Activated naive CD8-positive, alpha-beta T cell treated with anti-CD3 and anti-CD28 coated beads, Interleukin-2, amount 50 U/mL, for 16 hours (primary cell): ENCODE measurements around the gene ZNF417.
"Not testable (repeated sequence)": the region's sequence is repeated elsewhere in the genome, so short reads cannot be mapped to it uniquely, and the experiment has no call there.

ENCODE experiments used
- DNase-seq: peaks from one replicate; pipeline ENCODE4 v3.0.0-alpha.2; 2020; ENCODE audit warnings: low read depth, low spot score

Gene ZNF417

DNA sequence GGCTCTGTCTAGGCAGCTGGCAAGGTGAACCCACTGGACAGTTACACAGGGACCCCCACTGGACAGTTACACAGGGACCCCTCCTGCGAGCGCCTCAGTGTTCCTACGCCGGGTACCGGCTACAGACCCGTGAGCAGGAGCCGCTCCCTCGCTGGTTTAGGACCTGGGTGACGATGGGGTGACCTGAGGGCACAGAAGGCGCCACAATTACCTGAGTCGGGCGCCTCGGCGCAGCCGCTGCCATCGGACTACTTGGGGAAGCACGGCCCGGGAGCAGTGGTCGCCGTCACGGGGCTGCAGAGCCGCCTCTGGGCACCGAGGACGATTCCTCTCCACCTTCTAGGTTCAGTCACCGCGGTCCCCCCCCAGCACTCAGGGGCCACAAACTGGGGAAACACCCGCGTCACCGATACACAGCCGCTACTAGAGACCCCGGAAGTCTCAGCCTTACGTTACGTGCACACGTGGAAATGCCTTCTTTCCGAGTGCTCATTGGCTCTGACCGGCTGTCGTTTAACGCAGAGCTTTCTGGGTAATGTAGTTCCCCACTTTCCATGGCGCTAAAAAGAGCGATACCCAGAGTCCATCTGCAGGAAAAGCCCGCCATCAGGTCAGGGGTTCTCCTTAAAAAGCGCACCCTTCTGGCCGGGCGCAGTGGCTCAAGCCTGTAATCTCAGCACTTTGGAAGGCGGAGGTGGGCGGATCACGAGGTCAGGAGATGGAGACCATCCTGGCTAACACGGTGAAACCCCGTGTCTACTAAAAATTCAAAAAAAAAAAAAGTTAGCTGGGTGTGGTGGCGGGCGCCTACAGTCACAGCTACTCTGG lies at the start of gene ZNF417:
Gene ZNF417, minus strand, starts transcription at position 425 of the 828 bp plus-strand sequence. Its CDS starts 181 bp downstream, at position 244.
- peak; percentile 72 for DNase-seq

DNA sequence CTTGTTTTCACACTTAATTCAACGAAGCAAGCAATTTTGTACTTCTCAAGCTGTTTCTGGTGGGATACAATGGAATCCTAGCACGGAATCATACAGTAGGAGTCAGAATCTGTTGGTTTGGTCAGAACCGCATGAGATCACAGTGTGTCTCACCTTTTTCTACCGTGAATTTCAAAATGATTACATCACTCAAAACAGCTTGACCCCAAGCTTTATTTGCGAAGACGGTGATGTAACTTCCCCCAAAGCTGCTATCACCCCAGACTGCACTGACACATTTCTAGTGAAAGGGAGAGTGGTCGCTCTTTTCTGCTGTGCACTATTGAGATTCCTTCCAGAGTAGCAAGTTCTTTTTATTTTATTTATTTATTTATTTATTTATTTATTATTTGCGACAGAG lies 48.4 kb upstream of the ZNF417 start:
- no peak for DNase-seq

DNA sequence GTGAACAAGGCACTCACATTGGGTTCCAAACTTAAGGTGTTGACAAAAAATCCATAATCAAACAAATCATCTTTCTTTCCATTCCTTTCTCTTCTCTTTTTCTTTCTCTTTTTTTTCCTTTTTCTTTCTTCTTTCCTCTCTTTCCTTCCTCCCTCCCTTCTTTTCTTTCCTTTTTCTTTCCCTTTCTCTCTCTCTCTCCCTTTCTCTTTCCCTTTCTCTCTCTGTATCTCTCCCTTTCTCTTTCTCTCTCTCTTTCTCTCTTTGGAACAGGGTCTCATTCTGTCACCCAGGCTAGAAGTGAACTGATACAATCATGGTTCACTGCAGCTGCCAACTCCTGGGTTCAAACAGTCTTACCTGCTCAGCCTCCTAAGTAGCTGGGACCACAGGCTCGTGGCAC lies 45.4 kb upstream of the ZNF417 start:
- no peak for DNase-seq

DNA sequence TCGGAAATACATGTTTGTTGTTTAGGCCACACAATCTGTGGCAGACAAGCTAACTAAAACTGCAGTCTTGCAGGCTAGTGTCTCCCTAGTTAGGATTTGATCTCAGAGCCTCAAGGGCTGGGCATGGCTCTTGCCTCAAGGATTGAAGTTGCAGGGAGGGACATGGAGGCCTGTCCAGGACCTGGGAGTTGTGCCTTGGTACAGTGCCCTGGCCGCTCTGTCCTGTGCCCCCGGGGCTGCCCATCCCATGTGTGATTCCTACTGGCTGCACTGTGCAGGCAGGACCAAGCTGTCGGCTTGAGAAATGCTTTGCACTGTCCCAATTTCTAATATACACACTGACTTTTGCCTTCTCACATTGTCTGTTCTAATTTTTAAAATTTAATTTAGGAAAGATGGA lies 38.6 kb upstream of the ZNF417 start:
- no peak for DNase-seq

DNA sequence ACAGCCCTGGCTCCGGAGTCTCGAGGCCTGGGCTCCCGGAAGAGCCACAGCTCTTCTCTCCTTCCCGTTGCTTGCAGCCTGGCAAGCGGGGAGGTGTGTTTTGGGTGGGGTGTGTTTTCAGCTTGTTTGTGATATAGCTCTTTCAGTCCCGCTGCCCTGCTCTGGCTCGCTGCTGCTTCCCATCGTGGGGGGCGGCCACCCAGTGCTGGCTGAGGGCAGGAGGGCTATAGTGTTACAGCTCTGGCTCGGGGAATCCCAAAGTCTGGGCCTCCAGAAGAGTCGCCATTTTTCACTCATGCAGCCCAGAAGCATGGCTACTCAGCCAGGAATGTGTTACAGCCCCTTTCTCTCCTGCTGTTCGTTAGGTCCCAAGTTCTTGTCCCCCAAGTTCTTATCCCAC lies 33.3 kb upstream of the ZNF417 start:
- DNase-seq, result no peak

DNA sequence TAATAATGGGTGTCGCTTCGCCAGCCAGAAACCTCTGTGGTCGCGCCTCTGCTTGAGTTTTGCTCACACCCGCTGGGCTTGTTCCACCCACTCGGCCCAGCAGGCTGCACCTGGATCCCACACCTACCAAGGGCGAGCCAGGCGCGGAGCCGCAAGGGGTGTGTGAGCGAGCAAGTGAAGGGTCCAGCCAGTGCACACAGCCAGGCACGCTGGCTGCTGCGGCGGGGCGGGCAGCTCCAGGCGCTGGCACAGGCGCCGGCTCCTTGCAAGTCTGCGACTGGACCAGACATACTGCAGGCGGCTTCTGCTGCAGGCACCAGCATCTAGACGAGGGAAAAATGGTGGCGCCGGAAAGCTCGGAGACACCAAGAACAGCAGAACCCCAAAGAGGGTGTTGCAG lies 32.9 kb upstream of the ZNF417 start:
- no peak for DNase-seq

DNA sequence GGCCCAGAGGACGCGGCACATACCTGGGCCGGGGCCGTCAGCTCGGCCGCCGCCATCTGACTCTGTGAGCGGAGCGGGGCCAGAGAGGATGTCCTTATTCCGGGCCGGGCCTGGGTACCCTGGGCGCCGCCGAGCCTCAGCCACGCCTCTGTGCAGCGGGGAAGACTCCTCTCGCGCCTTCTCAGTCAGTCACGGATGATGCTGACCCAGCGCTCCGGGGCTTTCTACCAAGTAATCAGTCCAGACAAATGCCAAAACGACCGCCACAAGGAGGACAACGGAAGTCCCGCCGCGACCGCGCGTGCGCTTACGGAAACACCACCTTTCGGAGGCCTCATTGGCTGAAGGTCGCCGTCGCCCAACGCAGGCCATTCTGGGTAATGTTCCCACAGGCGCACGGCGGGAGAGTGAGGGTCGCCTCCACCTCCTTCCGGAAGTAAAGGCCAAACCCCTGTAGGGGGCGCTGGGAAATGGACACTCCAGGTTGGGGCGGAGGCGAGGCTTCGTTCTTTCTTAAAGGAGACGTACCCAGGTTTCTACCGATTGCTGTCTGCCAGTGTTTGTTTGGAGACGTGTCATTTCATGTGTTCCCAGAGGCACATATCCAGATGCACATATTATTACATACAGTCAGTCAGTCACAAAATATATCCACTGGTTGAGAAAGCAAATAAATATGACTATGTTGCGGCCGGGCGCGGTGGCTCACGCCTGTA lies 31.2 kb upstream of the ZNF417 start, which contains the start of gene ZNF256:
Gene ZNF256, minus strand, starts transcription at position 288 of the 716 bp plus-strand sequence. Its CDS starts 232 bp downstream, at position 56.
- DNase-seq, result peak; percentile 90

DNA sequence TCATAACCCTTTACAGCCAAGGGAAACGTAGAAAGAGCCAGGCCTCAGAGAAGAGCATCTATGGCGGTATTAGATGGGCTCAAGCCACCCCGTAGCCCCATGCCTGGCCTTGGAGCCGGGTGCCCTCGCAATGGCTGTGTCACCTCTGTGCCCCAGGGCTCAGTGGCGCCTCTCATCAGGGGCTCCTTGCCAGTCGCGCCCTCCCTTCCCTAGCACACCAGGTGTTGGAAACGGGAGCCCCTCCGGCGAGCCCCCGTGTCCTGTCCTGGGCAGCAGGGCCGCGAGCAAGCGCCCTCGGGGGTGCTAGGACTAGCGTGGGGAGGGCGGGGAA lies 30.7 kb upstream of the ZNF417 start:
- no peak for DNase-seq

DNA sequence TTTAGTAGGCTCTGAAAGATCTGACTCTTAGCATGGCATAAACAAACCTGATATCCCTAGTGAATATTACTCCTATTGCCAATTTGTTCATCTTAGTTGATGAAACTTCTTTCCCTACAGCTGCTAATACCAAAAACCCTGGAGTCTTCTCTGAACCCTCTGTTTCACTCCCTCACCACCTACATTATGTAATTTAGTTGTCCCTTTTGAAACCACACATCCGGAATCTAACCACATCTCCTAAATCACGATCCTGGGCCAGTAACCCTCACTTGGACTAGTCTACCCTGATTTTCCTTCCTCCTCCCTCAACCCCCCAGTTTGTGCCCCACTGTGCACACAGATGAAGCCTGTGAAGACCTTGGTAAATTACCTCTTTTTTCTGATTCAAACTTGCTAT lies 29.9 kb upstream of the ZNF417 start:
- DNase-seq, result no peak

DNA sequence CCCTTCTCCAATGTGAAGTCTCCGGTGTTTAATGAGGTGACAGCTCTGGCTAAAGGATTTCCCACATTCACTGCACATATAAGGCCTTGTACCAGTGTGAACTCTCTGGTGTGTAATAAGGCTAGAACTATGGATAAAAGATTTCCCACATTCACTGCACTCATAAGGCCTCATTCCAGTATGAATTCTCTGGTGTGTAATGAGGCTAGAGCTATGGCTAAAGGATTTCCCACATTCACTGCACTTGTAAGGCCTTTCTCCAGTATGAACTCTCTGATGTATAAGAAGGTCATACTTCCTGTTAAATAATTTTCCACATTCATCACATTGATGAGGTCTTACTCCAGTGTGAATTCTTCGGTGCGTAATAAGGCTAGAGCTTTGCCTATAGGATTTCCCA lies 25.2 kb upstream of the ZNF417 start:
- DNase-seq, result no peak

DNA sequence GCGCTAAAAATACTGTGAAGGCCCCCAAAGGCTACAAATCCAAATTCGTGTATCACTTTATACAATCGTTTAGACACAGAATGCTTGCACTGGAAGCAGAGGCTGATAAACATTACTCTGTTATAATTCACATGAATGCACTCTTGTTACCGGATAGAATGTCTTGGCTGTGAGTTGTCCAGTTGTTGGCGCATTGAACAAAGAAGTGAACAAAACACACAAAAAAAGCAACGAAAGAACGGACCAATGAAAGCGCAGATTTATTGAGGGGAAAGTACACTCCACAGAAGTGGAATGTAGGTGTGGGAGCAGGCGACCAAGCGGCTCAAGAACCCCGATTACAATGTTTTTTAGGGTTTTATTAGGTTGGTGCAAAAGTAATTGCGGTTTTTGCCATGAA lies 19.3 kb upstream of the ZNF417 start:
- DNase-seq, result no peak

DNA sequence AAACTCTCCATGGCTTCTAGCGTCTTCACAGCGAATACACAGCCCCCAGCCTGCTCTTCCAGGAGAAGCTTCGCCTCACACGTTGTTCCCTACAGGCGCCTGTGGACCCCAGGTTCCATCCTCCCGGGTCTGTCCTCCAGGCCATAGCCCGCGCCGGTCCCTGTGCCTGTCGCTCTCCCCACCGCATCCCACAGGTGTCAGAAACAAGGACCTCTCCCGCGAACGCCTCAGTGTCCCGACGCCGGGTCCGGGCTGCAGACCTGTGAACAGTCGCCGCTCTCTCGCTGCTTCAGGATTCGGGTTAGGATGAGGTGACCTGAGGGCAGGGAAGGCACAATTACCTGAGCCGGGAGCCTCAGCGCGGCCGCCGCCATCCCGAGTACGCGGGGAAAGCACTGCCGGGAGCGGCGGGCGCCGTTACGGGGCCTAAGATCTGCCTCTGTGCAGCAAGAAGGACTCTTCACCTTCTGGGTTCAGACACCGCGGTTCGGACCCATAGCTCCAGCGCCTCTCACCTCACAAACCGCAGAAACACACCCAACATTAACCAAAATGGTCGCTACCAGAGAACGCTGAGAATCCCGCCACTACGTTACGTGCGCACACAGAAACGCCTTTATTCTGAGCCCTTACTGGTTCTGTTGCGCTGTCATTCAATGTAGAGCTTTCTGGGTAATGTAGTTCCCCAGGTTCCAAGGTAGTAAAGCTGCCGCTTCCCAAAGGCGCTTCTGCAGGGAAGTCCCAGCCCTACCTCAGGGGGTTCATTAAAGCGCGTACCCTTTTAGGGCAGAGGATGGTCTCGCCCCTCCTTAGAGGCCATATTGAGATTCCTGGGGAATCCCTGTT lies 18.7 kb upstream of the ZNF417 start, which contains the start of gene ZNF418:
Gene ZNF418, minus strand, starts transcription at position 583 of the 846 bp plus-strand sequence. CDS start 1,580 bp downstream, outside the sequence.
- DNase-seq, result no peak

DNA sequence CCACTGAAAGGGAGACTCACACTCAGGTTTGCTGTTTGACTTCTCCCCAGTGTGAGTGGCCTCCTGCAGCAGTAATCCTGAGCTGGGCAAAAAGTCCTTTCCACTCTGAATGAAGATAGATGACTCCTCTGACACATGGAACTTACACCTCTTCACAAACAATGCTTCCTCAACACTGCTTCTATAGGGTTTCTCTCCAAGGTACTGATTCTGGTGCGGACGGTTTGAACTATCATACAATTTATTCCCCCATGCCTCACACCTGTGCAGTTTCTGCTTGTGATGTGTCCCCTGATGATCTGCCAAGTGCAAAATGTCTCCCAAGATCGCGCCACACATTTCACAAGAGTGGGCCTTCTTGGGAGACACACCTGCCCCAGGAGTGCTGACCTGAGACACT lies 11.2 kb upstream of the ZNF417 start:
- DNase-seq, result no peak

DNA sequence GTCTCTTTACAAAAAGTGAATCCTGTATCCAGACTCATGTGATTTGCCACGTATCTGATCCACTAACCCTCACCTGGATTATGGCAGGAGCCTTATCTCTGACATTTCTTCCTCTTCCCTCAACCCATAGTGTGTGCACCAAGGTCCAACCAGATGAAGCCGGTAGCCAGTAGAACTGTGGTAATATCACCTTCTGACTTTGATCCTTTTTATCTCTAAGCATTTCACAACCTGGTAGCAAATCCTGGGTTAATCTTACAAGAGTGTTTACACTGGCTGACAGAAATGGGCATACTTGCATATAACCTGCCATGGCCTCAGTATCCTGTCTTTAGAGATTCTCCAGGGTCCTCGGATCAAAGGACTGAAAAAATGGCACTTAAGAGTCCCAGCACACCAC lies 1.9 kb downstream of the ZNF417 start:
- no peak for DNase-seq

DNA sequence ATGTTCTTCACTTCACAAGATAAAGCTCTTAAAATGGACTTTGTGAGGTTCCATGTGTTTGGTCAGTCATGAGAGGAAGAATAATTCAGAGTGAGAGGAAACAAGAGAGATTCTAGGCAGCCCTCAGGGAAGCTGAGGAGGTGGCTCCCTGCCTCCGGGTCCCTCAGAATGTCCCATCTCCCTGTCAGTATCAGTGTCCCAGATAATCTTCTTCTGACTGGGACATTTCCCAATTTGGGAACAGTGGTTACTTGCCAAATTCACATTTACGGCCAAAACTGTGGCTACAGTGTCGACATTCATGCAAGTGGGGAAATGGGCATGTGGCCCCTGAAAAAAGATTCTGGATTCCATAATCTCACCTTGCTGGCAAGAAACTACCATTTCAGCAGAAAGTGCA lies 9.0 kb downstream of the ZNF417 start:
- DNase-seq, result no peak

DNA sequence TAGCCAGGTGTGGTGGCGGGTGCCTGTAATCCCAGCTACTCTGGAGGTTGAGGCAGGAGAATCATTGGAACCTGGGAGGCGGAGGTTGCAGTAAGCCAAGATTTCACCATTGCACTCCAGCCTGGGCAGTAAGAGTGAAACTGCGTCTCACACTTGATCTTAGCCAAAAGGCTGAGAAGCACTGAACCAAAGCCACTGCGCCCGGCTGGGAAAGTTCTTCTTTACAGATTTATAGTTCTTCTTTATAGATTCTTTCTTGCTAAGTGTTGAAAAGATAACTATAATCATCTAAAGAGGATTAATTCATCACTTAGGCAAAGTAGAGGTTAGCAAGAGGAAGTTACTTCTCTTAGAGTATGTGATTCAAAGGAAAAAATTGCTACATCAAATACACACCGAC lies 11.1 kb downstream of the ZNF417 start:
- no peak for DNase-seq

DNA sequence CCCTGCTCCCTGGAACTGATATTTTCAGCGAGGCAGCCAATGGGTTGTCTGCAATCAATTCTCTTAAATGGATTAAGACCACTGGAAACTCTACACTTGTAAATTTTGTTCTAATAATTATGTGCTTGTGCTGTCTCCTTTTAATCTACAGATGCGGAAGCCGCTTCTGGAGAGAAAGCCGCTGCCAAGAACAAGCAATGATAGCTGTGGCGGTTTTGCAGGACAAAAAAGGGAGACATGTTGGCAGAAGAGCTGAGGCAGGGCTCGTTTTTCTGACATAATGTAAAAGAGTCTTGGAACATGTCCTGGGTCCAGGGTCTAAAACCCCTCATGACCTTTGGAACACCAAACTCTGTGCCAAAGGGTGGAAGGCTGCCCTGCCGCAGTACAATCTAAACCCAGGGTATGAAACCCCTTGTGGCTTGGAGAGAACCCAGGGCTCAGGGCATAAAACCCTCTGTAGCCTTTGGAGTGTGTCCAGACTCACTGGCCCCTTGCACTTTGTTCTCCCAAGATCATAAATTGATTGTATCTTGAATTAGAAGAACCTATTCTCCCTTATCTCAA lies 12.7 kb downstream of the ZNF417 start:
- DNase-seq, result no peak

DNA sequence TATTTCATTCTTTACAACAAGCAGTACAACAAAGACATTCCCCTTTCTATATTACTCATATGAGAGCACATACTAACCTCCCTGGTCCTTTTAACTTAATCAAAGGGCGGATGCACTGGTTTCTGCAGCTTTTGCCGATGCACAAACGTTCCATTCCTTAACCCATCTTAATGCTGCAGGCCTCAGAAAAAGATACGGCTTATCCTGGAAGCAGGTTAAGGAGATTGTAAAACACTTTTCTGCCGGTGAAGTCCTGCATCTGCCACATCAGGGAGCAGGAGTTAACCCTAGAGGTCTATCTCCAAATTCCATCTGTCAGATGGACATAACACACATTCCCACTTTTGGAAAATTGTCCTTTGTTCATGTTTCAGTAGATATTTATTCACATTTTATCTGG lies 16.1 kb downstream of the ZNF417 start:
- DNase-seq, result no peak

DNA sequence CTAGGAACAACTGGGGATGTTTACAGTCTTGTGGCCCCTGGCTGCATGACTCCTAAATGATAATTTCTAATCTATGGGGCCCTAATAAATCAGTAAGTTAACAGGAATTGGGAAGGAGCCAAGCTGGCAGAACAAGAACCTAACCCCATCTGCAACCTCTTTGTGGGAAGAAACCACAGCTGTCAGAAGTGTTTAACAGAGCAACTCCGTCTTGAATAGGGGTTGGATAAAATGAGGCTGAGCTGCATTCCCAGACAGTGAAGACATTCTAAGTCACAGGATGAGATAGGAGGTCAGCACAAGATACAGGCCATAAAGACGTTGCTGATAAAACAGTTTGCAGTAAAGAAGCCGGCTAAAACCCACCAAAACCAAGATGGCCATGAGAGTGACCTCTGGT lies 25.7 kb downstream of the ZNF417 start:
- not testable (repeated sequence) for DNase-seq

DNA sequence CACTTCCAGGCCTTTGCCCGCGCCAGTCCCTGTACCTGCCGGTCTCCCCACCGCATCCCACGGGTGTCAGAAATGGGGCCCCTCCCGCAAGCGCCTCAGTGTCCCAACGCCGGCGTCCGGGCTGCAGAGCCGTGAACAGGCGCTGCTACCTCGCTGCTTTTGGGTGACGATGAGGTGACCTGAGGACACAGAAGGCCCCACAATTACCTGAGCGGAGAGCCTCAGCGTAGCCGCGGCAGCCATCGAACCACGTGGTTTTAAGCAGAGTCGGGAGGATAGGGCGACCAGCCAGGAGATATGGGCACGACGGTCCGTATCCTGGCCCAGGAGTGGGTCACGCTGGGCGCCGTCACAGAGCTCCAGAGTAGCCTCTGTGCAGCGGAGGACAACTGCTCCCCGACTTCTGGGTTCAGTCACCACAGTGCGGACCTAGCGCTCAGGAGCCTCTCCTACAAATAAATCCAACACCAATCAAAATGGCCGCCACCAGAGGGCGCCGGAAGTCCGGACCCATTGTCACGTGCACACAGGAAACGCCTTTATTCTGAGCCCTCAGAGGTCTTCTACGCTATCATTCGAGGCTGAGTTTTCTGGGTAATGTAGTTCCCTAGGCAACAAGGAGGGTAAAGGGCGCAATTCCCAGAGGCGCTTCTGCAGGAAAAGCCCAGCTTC lies 27.7 kb downstream of the ZNF417 start, which contains the start of gene ZNF814:
Gene ZNF814, minus strand, starts transcription at position 478 of the 672 bp plus-strand sequence. Its CDS starts 235 bp downstream, at position 243.
- peak; percentile 68 for DNase-seq

DNA sequence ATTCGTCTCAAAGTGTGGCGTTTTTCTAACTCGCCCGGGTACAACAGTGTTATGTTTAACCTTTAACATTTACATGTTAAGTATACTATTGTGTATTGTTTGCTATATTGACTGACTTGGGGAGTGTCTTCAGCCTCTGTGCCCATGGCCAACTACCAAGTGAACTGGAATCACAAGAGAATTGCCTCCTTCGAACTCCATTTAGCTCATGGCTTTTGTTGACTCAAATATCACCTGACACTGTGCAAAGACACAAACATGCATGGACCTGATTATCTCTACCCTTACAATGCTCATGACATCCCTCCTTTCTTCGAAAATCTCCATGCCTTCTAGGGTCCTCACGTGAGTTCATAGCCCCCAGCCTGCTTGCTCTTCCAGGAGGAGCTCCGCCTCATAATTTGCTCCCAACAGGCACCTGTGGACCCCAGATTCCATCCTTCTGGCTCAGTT lies 28.3 kb downstream of the ZNF417 start:
- no peak for DNase-seq
